ENCODE results near the gene TMEM266.

Gene TMEM266

GRCh38 chr15:76175442-76175841 lies 115.7 kb downstream of the TMEM266 start:
- no peak for DNase-seq (ENCODE audit: low read depth, low spot score)
- TF ChIP-seq POLR2AphosphoS5 (IDR thresholded peaks at IDR 0.05; ENCODE audit: borderline replicate concordance, low read depth, low read length) (no peak), EZH2 (IDR thresholded peaks at IDR 0.05) (no peak), FOXP2 (optimal IDR thresholded peaks at IDR 0.05; ENCODE audit: control extremely low read depth, extremely low read length, insufficient read depth) (no peak)
- H3K9me3 ChIP-seq (ENCODE audit: low read depth, low read length), result no peaks in the 10 kb centered on the region
- H3K4me3 ChIP-seq, result no peak overlapping the region
- no peak overlapping the region for H3K27ac ChIP-seq
- H3K9ac ChIP-seq (ENCODE audit: insufficient read length), result no peak overlapping the region
- no peaks in the 10 kb centered on the region for H3K36me3 ChIP-seq (ENCODE audit: insufficient read depth, low read length)

GRCh38 chr15:76176059-76176458 lies 116.3 kb downstream of the TMEM266 start:
- no peaks in the 10 kb centered on the region for H3K9me3 ChIP-seq (ENCODE audit: low read depth, low read length)
- H3K27ac ChIP-seq, result no peak overlapping the region
- TF ChIP-seq POLR2AphosphoS5 (IDR thresholded peaks at IDR 0.05; ENCODE audit: borderline replicate concordance, low read depth, low read length), result no peak
- no peak for TF ChIP-seq EZH2 (IDR thresholded peaks at IDR 0.05)
- no peak for TF ChIP-seq FOXP2 (optimal IDR thresholded peaks at IDR 0.05; ENCODE audit: control extremely low read depth, extremely low read length, insufficient read depth)
- H3K9ac ChIP-seq (ENCODE audit: insufficient read length), result no peak overlapping the region
- no peak overlapping the region for H3K4me3 ChIP-seq
- no peaks in the 10 kb centered on the region for H3K36me3 ChIP-seq (ENCODE audit: insufficient read depth, low read length)
- no peak for DNase-seq (ENCODE audit: low read depth, low spot score)

DNA sequence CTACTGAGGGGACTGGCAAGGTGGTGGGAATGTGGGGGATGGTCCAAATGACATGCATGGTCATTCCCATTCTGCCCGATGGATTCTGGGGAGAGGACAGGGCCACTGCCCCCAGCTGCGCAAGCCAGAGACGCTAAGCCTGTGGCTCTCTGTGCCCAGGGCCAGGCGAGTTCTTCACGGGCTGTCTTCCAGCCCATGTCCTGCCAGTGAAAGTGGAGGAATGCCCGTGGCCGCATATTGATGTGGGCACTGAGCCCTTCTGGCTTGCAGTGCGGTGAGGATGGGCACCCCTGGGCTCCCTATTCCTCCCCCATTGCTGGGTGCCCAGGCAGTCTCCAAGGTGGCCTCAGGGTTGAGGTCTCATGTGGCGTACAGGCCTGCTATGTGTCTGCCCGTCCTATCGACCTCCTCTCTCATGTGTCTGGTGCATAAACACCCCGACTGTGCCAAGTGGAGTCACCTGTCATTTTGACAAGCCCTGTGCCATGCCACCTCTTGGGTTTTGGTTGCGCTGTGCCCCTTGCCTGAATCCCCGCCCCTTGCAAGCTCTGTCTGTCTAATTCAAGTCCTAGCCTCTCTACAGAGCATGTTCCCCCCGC lies 116.8 kb downstream of the TMEM266 start:
- no peak for TF ChIP-seq EZH2 (IDR thresholded peaks at IDR 0.05)
- no peak for TF ChIP-seq FOXP2 (optimal IDR thresholded peaks at IDR 0.05; ENCODE audit: control extremely low read depth, extremely low read length, insufficient read depth)
- TF ChIP-seq POLR2AphosphoS5 (IDR thresholded peaks at IDR 0.05; ENCODE audit: borderline replicate concordance, low read depth, low read length), result no peak
- no peak for DNase-seq (ENCODE audit: low read depth, low spot score)
- no peak overlapping the region for H3K9ac ChIP-seq (ENCODE audit: insufficient read length)
- no peaks in the 10 kb centered on the region for H3K36me3 ChIP-seq (ENCODE audit: insufficient read depth, low read length)
- no peak overlapping the region for H3K27ac ChIP-seq
- H3K4me3 ChIP-seq, result no peak overlapping the region
- H3K9me3 ChIP-seq (ENCODE audit: low read depth, low read length), result no peaks in the 10 kb centered on the region

DNA sequence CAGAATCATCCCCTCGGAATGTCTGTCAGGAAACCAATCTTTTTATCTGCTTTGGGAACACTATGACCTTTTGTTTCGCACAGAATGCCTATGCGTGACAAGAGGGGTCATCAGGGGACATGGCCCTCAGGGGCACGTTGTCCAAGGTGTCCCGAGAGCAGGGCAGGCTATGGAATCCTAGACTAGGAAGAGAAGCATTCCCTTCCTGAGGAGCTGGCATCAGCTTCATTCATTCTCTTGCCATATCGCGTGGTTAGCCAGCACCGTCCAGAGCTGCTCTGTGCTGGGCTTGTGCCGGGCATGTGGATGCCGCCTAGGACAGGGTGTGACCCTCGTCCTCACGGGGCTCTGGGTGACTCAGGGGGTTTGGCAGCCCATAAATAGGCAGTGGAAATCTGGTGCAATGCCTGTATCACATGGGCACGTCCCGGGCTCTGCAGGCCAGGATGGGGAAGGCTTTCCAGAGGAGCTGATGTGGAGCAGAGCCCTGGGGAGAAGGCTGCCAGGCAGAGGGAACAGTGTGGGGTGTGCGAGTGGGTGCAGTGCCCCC lies 117.8 kb downstream of the TMEM266 start:
- Histone ChIP-seq H3K27ac (no peak overlapping the region), H3K9me3 (ENCODE audit: low read depth, low read length) (no peaks in the 10 kb centered on the region), H3K9ac (ENCODE audit: insufficient read length) (no peak overlapping the region), H3K36me3 (ENCODE audit: insufficient read depth, low read length) (no peaks in the 10 kb centered on the region), H3K4me3 (no peak overlapping the region)
- DNase-seq (ENCODE audit: low read depth, low spot score), result no peak
- no peak for TF ChIP-seq FOXP2 (optimal IDR thresholded peaks at IDR 0.05; ENCODE audit: control extremely low read depth, extremely low read length, insufficient read depth)
- TF ChIP-seq EZH2 (IDR thresholded peaks at IDR 0.05), result no peak
- no peak for TF ChIP-seq POLR2AphosphoS5 (IDR thresholded peaks at IDR 0.05; ENCODE audit: borderline replicate concordance, low read depth, low read length)

- TF ChIP-seq EZH2 (IDR thresholded peaks at IDR 0.05) (no peak), POLR2AphosphoS5 (IDR thresholded peaks at IDR 0.05; ENCODE audit: borderline replicate concordance, low read depth, low read length) (no peak), FOXP2 (optimal IDR thresholded peaks at IDR 0.05; ENCODE audit: control extremely low read depth, extremely low read length, insufficient read depth) (no peak)
- no peak overlapping the region for H3K4me3 ChIP-seq
- no peaks in the 10 kb centered on the region for H3K9me3 ChIP-seq (ENCODE audit: low read depth, low read length)
- no peaks in the 10 kb centered on the region for H3K36me3 ChIP-seq (ENCODE audit: insufficient read depth, low read length)
- no peak overlapping the region for H3K9ac ChIP-seq (ENCODE audit: insufficient read length)
- H3K27ac ChIP-seq, result no peak overlapping the region
- DNase-seq (ENCODE audit: low read depth, low spot score), result no peak
Observed at GRCh38 chr15:76178296-76179000, 118.7 kb downstream of the TMEM266 start.

GRCh38 chr15:76179023-76179422 lies 119.2 kb downstream of the TMEM266 start:
- Histone ChIP-seq H3K4me3 (no peak overlapping the region), H3K9me3 (ENCODE audit: low read depth, low read length) (no peaks in the 10 kb centered on the region), H3K9ac (ENCODE audit: insufficient read length) (no peak overlapping the region), H3K27ac (no peak overlapping the region), H3K36me3 (ENCODE audit: insufficient read depth, low read length) (no peaks in the 10 kb centered on the region)
- no peak for DNase-seq (ENCODE audit: low read depth, low spot score)
- TF ChIP-seq POLR2AphosphoS5 (IDR thresholded peaks at IDR 0.05; ENCODE audit: borderline replicate concordance, low read depth, low read length) (no peak), EZH2 (IDR thresholded peaks at IDR 0.05) (no peak), FOXP2 (optimal IDR thresholded peaks at IDR 0.05; ENCODE audit: control extremely low read depth, extremely low read length, insufficient read depth) (no peak)

DNA sequence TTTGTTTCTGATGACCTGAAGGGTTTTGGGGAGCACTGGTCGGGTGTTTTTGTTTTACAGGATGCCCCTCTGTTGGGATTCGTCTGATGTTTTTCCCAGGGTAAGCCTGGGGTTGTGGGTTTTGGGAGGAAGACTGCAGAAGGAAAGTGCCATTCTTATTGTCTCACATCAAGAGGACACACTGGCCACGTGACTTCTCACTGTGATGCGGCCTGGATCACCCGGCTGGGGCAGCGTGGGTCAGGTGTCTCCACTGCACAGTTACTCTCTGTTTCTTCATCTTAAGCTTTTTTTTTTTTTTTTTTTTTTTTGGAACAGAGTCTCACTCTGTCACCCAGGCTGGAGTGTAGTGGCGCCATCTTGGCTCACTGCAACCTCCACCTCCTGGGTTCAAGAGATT lies 120.5 kb downstream of the TMEM266 start:
- H3K4me3 ChIP-seq, result no peak overlapping the region
- TF ChIP-seq FOXP2 (optimal IDR thresholded peaks at IDR 0.05; ENCODE audit: control extremely low read depth, extremely low read length, insufficient read depth), result no peak
- TF ChIP-seq EZH2 (IDR thresholded peaks at IDR 0.05), result no peak
- no peak overlapping the region for H3K9ac ChIP-seq (ENCODE audit: insufficient read length)
- H3K9me3 ChIP-seq (ENCODE audit: low read depth, low read length), result no peaks in the 10 kb centered on the region
- H3K36me3 ChIP-seq (ENCODE audit: insufficient read depth, low read length), result no peaks in the 10 kb centered on the region
- no peak overlapping the region for H3K27ac ChIP-seq
- no peak for DNase-seq (ENCODE audit: low read depth, low spot score)

DNA sequence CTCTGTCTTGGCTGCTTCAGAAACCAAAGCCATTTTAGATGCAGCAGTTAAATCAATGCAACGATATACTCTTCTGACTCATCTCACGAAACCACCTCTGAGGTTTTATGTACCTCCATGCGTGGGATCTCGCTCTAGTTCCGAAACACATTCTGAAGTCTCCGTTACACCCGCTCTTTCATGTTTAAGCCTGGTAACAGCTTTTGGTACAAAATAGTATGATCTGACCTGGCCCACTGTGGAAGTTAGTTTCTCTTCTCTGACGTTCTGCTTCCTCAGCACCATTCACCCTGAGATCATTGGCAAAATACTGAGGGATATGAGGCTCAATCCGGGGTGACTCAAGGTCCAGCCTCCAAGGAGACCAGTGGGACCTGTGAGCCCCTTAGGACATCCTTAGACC lies 121.9 kb downstream of the TMEM266 start:
- H3K9ac ChIP-seq (ENCODE audit: insufficient read length), result no peak overlapping the region
- H3K9me3 ChIP-seq (ENCODE audit: low read depth, low read length), result no peaks in the 10 kb centered on the region
- DNase-seq (ENCODE audit: low read depth, low spot score), result no peak
- TF ChIP-seq POLR2AphosphoS5 (IDR thresholded peaks at IDR 0.05; ENCODE audit: borderline replicate concordance, low read depth, low read length) (no peak), EZH2 (IDR thresholded peaks at IDR 0.05) (no peak), FOXP2 (optimal IDR thresholded peaks at IDR 0.05; ENCODE audit: control extremely low read depth, extremely low read length, insufficient read depth) (no peak)
- no peaks in the 10 kb centered on the region for H3K36me3 ChIP-seq (ENCODE audit: insufficient read depth, low read length)
- H3K27ac ChIP-seq, result no peak overlapping the region
- H3K4me3 ChIP-seq, result no peak overlapping the region
